ENCODE results near the gene MARCO.

Gene MARCO

GRCh38 chr2:119003856-119004255, 61.9 kb downstream of the MARCO start:
- in situ Hi-C loops (cut with MboI; ENCODE audit: low sequenced_read_pairs), result loop anchor here (25.0 kb wide), 1 partner anchor 117 kb away; no protein-coding TSS in a partner anchor

GRCh38 chr2:119004602-119005001, 62.6 kb downstream of the MARCO start:
- in situ Hi-C loops (cut with MboI; ENCODE audit: low sequenced_read_pairs), result loop anchor here (25.0 kb wide), 1 partner anchor 117 kb away; no protein-coding TSS in a partner anchor

GRCh38 chr2:119005051-119005450, 63.1 kb downstream of the MARCO start:
- in situ Hi-C loops (cut with MboI; ENCODE audit: low sequenced_read_pairs), result loop anchor here (25.0 kb wide), 1 partner anchor 118 kb away; no protein-coding TSS in a partner anchor

- in situ Hi-C loops (cut with MboI; ENCODE audit: low sequenced_read_pairs), result loop anchor here (25.0 kb wide), 1 partner anchor 118 kb away; no protein-coding TSS in a partner anchor
Observed at GRCh38 chr2:119005555-119005954, 63.6 kb downstream of the MARCO start.

GRCh38 chr2:119006441-119006840, 64.4 kb downstream of the MARCO start:
- in situ Hi-C loops (cut with MboI; ENCODE audit: low sequenced_read_pairs), result loop anchor here (25.0 kb wide), 1 partner anchor 119 kb away; no protein-coding TSS in a partner anchor

- in situ Hi-C loops (cut with MboI; ENCODE audit: low sequenced_read_pairs), result loop anchor here (25.0 kb wide), 1 partner anchor 121 kb away; no protein-coding TSS in a partner anchor
Observed at GRCh38 chr2:119008108-119008507, 66.1 kb downstream of the MARCO start.

GRCh38 chr2:119009110-119009509, 67.1 kb downstream of the MARCO start:
- in situ Hi-C loops (cut with MboI; ENCODE audit: low sequenced_read_pairs), result loop anchor here (25.0 kb wide), 1 partner anchor 122 kb away; no protein-coding TSS in a partner anchor

GRCh38 chr2:119010336-119010735, 68.3 kb downstream of the MARCO start:
- in situ Hi-C loops (cut with MboI; ENCODE audit: low sequenced_read_pairs), result loop anchor here (25.0 kb wide), 1 partner anchor 123 kb away; no protein-coding TSS in a partner anchor

- in situ Hi-C loops (cut with MboI; ENCODE audit: low sequenced_read_pairs), result loop anchor here (25.0 kb wide), 1 partner anchor 124 kb away; no protein-coding TSS in a partner anchor
Observed at GRCh38 chr2:119011162-119011909, 69.3 kb downstream of the MARCO start.

- in situ Hi-C loops (cut with MboI; ENCODE audit: low sequenced_read_pairs), result loop anchor here (25.0 kb wide), 1 partner anchor 125 kb away; no protein-coding TSS in a partner anchor
Observed at GRCh38 chr2:119011910-119012209, 69.9 kb downstream of the MARCO start.

- in situ Hi-C loops (cut with MboI; ENCODE audit: low sequenced_read_pairs), result loop anchor here (25.0 kb wide), 1 partner anchor 125 kb away; no protein-coding TSS in a partner anchor
Observed at GRCh38 chr2:119012345-119013301, 70.6 kb downstream of the MARCO start.

GRCh38 chr2:119013671-119014070, 71.7 kb downstream of the MARCO start:
- in situ Hi-C loops (cut with MboI; ENCODE audit: low sequenced_read_pairs), result loop anchor here (25.0 kb wide), 1 partner anchor 126 kb away; no protein-coding TSS in a partner anchor

GRCh38 chr2:119015845-119016244, 73.9 kb downstream of the MARCO start:
- in situ Hi-C loops (cut with MboI; ENCODE audit: low sequenced_read_pairs), result loop anchor here (25.0 kb wide), 1 partner anchor 129 kb away; no protein-coding TSS in a partner anchor

- in situ Hi-C loops (cut with MboI; ENCODE audit: low sequenced_read_pairs), result loop anchor here (25.0 kb wide), 1 partner anchor 132 kb away; no protein-coding TSS in a partner anchor
Observed at GRCh38 chr2:119019521-119019920, 77.5 kb downstream of the MARCO start.

GRCh38 chr2:119022678-119023077, 80.7 kb downstream of the MARCO start:
- in situ Hi-C loops (cut with MboI; ENCODE audit: low sequenced_read_pairs), result loop anchor here (25.0 kb wide), 1 partner anchor 135 kb away; no protein-coding TSS in a partner anchor

- in situ Hi-C loops (cut with MboI; ENCODE audit: low sequenced_read_pairs), result loop anchor here (25.0 kb wide), 1 partner anchor 136 kb away; no protein-coding TSS in a partner anchor
Observed at GRCh38 chr2:119023534-119023933, 81.5 kb downstream of the MARCO start.

- in situ Hi-C loops (cut with MboI; ENCODE audit: low sequenced_read_pairs), result loop anchor here (25.0 kb wide), 1 partner anchor 137 kb away; no protein-coding TSS in a partner anchor
Observed at GRCh38 chr2:119024152-119024551, 82.2 kb downstream of the MARCO start.

- in situ Hi-C loops (cut with MboI; ENCODE audit: low sequenced_read_pairs), result loop anchor here (25.0 kb wide), 1 partner anchor 137 kb away; no protein-coding TSS in a partner anchor
Observed at GRCh38 chr2:119024568-119024967, 82.6 kb downstream of the MARCO start.

GRCh38 chr2:119025013-119025412, 83.0 kb downstream of the MARCO start:
- in situ Hi-C loops (cut with MboI; ENCODE audit: low sequenced_read_pairs), result no loop called here

GRCh38 chr2:119025762-119026351, 83.9 kb downstream of the MARCO start:
- in situ Hi-C loops (cut with MboI; ENCODE audit: low sequenced_read_pairs), result no loop called here

Measured in HL-60/S4 (cell line).